SK-N-SH (cell line): ENCODE measurements around the gene ZHX3. TPM values are rescaled to one million over a fixed set of nuclear protein-coding genes. Genes with fewer than 3 reads are reported as not detected.

Experiments used
- CTCF ChIA-PET: fragments of 300-600, 350-600 bp; formaldehyde crosslinking; extraction: SDS; loops from one replicate; lab custom pipeline; 2021; lab: Yijun Ruan, JAX
- POLR2A ChIA-PET: fragments of 350-600 bp; sonication (Branson Sonifier 250); formaldehyde crosslinking; extraction: SDS; loops from one replicate; lab custom pipeline; 2020; ENCODE audit warnings: antibody characterized with exemption, inconsistent platforms; lab: Yijun Ruan, JAX
- DNase-seq: peaks from one replicate; pipeline ENCODE4 v3.0.0; 2012
- H2AFZ ChIP-seq: fragments of 200-600 bp; sonication (generic); 2 replicates; pipeline ENCODE4 v1.8.1; 2016; ENCODE audit warnings: antibody characterized with exemption, mild to moderate bottlenecking, low read depth
- H3F3A ChIP-seq: fragments of 200-600 bp; sonication (generic); replicated peaks from 2 replicates; pipeline ENCODE3; 2016; ENCODE audit warnings: antibody characterized with exemption, mild to moderate bottlenecking; ENCODE audit not compliant: insufficient read depth
- H3K27ac ChIP-seq, 2 experiments: fragments of 200-500 bp in 1 of 2; fragments of 200-600 bp in 1 of 2; sonication (Bioruptor generic) in 1 of 2; sonication (generic), shearing (Covaris generic) in 1 of 2; 2 replicates each; pipeline versions ENCODE4 v1.5.1 to v1.6.1; 2014 to 2016; ENCODE audit warnings: low read depth in 2 of 2, inconsistent platforms in 1 of 2, low read length in 1 of 2, mild to moderate bottlenecking in 1 of 2, mixed read lengths in 1 of 2
- H3K27me3 ChIP-seq: fragments of 200-600 bp; sonication (generic), shearing (Covaris generic); 2 replicates; pipeline ENCODE4 v1.6.1; 2016; ENCODE audit warnings: mixed run types; ENCODE audit not compliant: insufficient read depth
- H3K36me3 ChIP-seq, 2 experiments: fragments of 200-500 bp in 1 of 2; fragments of 200-600 bp in 1 of 2; sonication (Bioruptor generic) in 1 of 2; sonication (generic) in 1 of 2; replicated peaks in 1 of 2; 2 replicates each; pipeline versions ENCODE3 to v1.5.1; 2014 to 2016; ENCODE audit warnings: low read length in 1 of 2, mild to moderate bottlenecking in 1 of 2; ENCODE audit not compliant: insufficient read depth in 2 of 2, control insufficient read depth in 1 of 2
- H3K4me1 ChIP-seq, 2 experiments: fragments of 200-500 bp in 1 of 2; fragments of 200-600 bp in 1 of 2; sonication (Bioruptor generic) in 1 of 2; sonication (generic), shearing (Covaris generic) in 1 of 2; 2 replicates each; pipeline versions ENCODE4 v1.5.1 to v1.6.1; 2014 to 2016; ENCODE audit warnings: low read depth in 1 of 2, low read length in 1 of 2, mixed run types in 1 of 2; ENCODE audit not compliant: insufficient read depth in 2 of 2, control insufficient read depth in 1 of 2
- H3K4me2 ChIP-seq: fragments of 200-600 bp; sonication (generic), shearing (Covaris generic); 2 replicates; pipeline ENCODE4 v1.6.1; 2017; ENCODE audit warnings: mixed run types
- H3K4me3 ChIP-seq, 2 experiments: fragments of 200-500 bp in 1 of 2; fragments of 200-600 bp in 1 of 2; sonication (Bioruptor generic) in 1 of 2; sonication (generic), shearing (Covaris generic) in 1 of 2; 2 replicates each; pipeline versions ENCODE4 v1.5.1 to v1.8.1; 2014 to 2016; ENCODE audit warnings: low read depth in 2 of 2, inconsistent platforms in 1 of 2, low read length in 1 of 2, mild to moderate bottlenecking in 1 of 2, mixed read lengths in 1 of 2, moderate library complexity in 1 of 2
- H3K79me2 ChIP-seq: fragments of 200-600 bp; sonication (generic); 2 replicates; pipeline ENCODE4 v1.8.1; 2017; ENCODE audit warnings: mild to moderate bottlenecking; ENCODE audit not compliant: insufficient read depth
- H3K9ac ChIP-seq: fragments of 200-600 bp; sonication (generic); 2 replicates; pipeline ENCODE4 v1.6.1; 2017; ENCODE audit warnings: mixed run types
- H3K9me2 ChIP-seq: fragments of 200-600 bp; sonication (generic); 2 replicates; pipeline ENCODE4 v1.6.1; 2017; ENCODE audit warnings: mixed run types
- H3K9me3 ChIP-seq: fragments of 200-600 bp; sonication (generic); 2 replicates; pipeline ENCODE4 v1.6.1; 2017; ENCODE audit warnings: mixed run types, mild to moderate bottlenecking, moderate library complexity
- H4K20me1 ChIP-seq: fragments of 200-600 bp; sonication (generic); 2 replicates; pipeline ENCODE4 v1.6.1; 2017; ENCODE audit warnings: mild to moderate bottlenecking, mixed run types; ENCODE audit not compliant: insufficient read depth
- CHD2 ChIP-seq: fragments of 150-350 bp; IDR thresholded peaks from 2 replicates; pipeline ENCODE4 v1.6.1; 2018; ENCODE audit warnings: low read length; ENCODE audit not compliant: partially characterized antibody
- ELF1 ChIP-seq: IDR thresholded peaks from 2 replicates; pipeline ENCODE4 v1.4.0; 2012
- EP300 ChIP-seq, 2 experiments: IDR thresholded peaks; 2 replicates each; pipeline versions ENCODE4 v1.4.0 to v1.6.1; 2012; ENCODE audit warnings: borderline replicate concordance in 1 of 2, low read depth in 1 of 2, low read length in 1 of 2
- EZH2phosphoT487 ChIP-seq: fragments of 200-600 bp; sonication (generic); IDR thresholded peaks from 2 replicates; pipeline ENCODE4 v1.6.1; 2017; ENCODE audit warnings: low read depth, mixed run types, mild to moderate bottlenecking, antibody characterized with exemption, moderate library complexity, borderline replicate concordance
- FOXJ3 ChIP-seq: sonication (generic); formaldehyde crosslinking; IDR thresholded peaks from 2 replicates; pipeline ENCODE4 v1.5.1; 2020; ENCODE audit warnings: mild to moderate bottlenecking, missing genetic modification reagents
- FOXM1 ChIP-seq: IDR thresholded peaks from 2 replicates; pipeline ENCODE4 v1.4.0; 2012; ENCODE audit warnings: low read depth, mild to moderate bottlenecking
- JUND ChIP-seq: IDR thresholded peaks from 2 replicates; pipeline ENCODE4 v1.4.0; 2012
- MEF2A ChIP-seq: IDR thresholded peaks from 2 replicates; pipeline ENCODE4 v1.4.0; 2012; ENCODE audit warnings: low read depth, borderline replicate concordance
- NRF1 ChIP-seq: IDR thresholded peaks from 2 replicates; pipeline ENCODE4 v1.6.1; 2012; ENCODE audit warnings: low read depth, mild to moderate bottlenecking, low read length
- PBX3 ChIP-seq: IDR thresholded peaks from 2 replicates; pipeline ENCODE4; 2012
- POLR2AphosphoS5 ChIP-seq: IDR thresholded peaks from 2 replicates; pipeline ENCODE4 v1.6.1; 2012; ENCODE audit warnings: low read depth, low read length
- RAD21 ChIP-seq: IDR thresholded peaks from 2 replicates; pipeline ENCODE4 v1.6.1; 2012; ENCODE audit warnings: mild to moderate bottlenecking, low read length
- RCOR1 ChIP-seq: fragments of 150-350 bp; IDR thresholded peaks from 2 replicates; pipeline ENCODE4 v1.6.1; 2017; ENCODE audit warnings: antibody characterized with exemption, low read length
- RFX5 ChIP-seq: IDR thresholded peaks from 2 replicates; pipeline ENCODE4 v1.6.1; 2012; ENCODE audit warnings: mild to moderate bottlenecking, improper control_type of control experiment, low read length
- RXRA ChIP-seq: IDR thresholded peaks from 2 replicates; pipeline ENCODE4 v1.4.0; 2012; ENCODE audit warnings: low read depth, mild to moderate bottlenecking, borderline replicate concordance
- SIN3A ChIP-seq: IDR thresholded peaks from 2 replicates; pipeline ENCODE4 v1.6.1; 2012; ENCODE audit warnings: low read depth, mild to moderate bottlenecking, low read length, moderate library complexity, borderline replicate concordance
- SMC3 ChIP-seq: IDR thresholded peaks from 2 replicates; pipeline ENCODE4 v1.6.1; 2012; ENCODE audit warnings: low read depth, low read length, improper control_type of control experiment
- TAF1 ChIP-seq: IDR thresholded peaks from 2 replicates; pipeline ENCODE4 v1.6.1; 2012; ENCODE audit warnings: low read depth, mild to moderate bottlenecking, low read length, moderate library complexity, borderline replicate concordance
- WGBS: methylation state at CpG from one replicate; pipeline ENCODE4 v1.1.6; 2017; ENCODE audit warnings: low lambda C conversion rate; 5-methylcytosine and 5-hydroxymethylcytosine counted together
- polyA plus RNA-seq, 3 experiments: library from polyadenylated mRNA; depleted of rRNA; stranded (reverse); fragments of >200 nt; gene quantifications; 2 replicates each; pipeline ENCODE4 v1.2.3, GENCODE V29; 2012
- TF ChIP-seq, protein P1 (sequence below): fragments of 150-350 bp; IDR thresholded peaks from 2 replicates; pipeline ENCODE4 v1.6.1; 2017; ENCODE audit warnings: antibody characterized with exemption, low read length, low read depth, borderline replicate concordance
- TF ChIP-seq, protein P2 (sequence below): fragments of 150-350 bp; IDR thresholded peaks from 2 replicates; pipeline ENCODE4 v1.6.1; 2016; ENCODE audit warnings: mild to moderate bottlenecking, low read depth, low read length

Gene ZHX3
- polyA plus RNA-seq, 1 of the 3 experiments (the other 2 are of a cell fraction) = 6.0 TPM

GRCh38 chr20:41349943-41350342, 32.4 kb upstream of the ZHX3 start:
- Histone ChIP-seq H3F3A (no peaks in the 10 kb centered on the region), H3K9ac (no peak overlapping the region), H4K20me1 (no peaks in the 10 kb centered on the region), H3K9me3 (no peaks in the 10 kb centered on the region), H3K27me3 (no peaks in the 10 kb centered on the region), H3K79me2 (no peaks in the 10 kb centered on the region), H3K4me1 (no peaks in the 10 kb centered on the region), H3K27ac (no peak overlapping the region), H3K9me2 (no peaks in the 10 kb centered on the region), H3K36me3 (no peaks in the 10 kb centered on the region), H2AFZ (no peak overlapping the region), H3K4me2 (no peak overlapping the region), H3K4me3 (no peak overlapping the region)
- no CpG with 5 or more reads among the region's 7 CpGs for WGBS
- POLR2A ChIA-PET = no interaction called here
- no peak for TF ChIP-seq RFX5
- no peak for TF ChIP-seq SMC3
- no peak for TF ChIP-seq JUND
- no peak for TF ChIP-seq RXRA
- no peak for TF ChIP-seq SIN3A
- no peak for TF ChIP-seq FOXJ3 (CRISPR knock-in tag)
- no peak for TF ChIP-seq MEF2A
- no peak for TF ChIP-seq TAF1
- TF ChIP-seq EZH2phosphoT487 = no peak
- TF ChIP-seq ELF1 = no peak
- no peak for TF ChIP-seq EP300 (IDR thresholded peaks at IDR 0.05; ENCODE audit: borderline replicate concordance in 1 of 2, low read depth in 1 of 2, low read length in 1 of 2)
- TF ChIP-seq CHD2 = no peak
- TF ChIP-seq, protein P1, sequence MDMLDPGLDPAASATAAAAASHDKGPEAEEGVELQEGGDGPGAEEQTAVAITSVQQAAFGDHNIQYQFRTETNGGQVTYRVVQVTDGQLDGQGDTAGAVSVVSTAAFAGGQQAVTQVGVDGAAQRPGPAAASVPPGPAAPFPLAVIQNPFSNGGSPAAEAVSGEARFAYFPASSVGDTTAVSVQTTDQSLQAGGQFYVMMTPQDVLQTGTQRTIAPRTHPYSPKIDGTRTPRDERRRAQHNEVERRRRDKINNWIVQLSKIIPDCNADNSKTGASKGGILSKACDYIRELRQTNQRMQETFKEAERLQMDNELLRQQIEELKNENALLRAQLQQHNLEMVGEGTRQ = no peak
- TF ChIP-seq, protein P2, sequence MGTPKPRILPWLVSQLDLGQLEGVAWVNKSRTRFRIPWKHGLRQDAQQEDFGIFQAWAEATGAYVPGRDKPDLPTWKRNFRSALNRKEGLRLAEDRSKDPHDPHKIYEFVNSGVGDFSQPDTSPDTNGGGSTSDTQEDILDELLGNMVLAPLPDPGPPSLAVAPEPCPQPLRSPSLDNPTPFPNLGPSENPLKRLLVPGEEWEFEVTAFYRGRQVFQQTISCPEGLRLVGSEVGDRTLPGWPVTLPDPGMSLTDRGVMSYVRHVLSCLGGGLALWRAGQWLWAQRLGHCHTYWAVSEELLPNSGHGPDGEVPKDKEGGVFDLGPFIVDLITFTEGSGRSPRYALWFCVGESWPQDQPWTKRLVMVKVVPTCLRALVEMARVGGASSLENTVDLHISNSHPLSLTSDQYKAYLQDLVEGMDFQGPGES = no peak
- no peak for TF ChIP-seq RAD21
- no peak for TF ChIP-seq NRF1
- TF ChIP-seq FOXM1 = no peak
- TF ChIP-seq RCOR1 = no peak
- no peak for TF ChIP-seq POLR2AphosphoS5
- no peak for TF ChIP-seq PBX3
- DNase-seq = no peak
- CTCF ChIA-PET = interaction anchor here (0.6 to 3.3 kb wide), 5 partner anchors 9 to 305 kb away, joined by 3 to 13 read pairs (median 6); partner anchors contain the start of gene LPIN3
